Fibroblast of lung (primary cell): ENCODE results near the gene CCDC47. TPM values are rescaled to one million over a fixed set of nuclear protein-coding genes. Genes with fewer than 3 reads are reported as not detected.

ENCODE experiments used
- DNase-seq, 2 donors: peaks; one replicate each; pipeline versions ENCODE4 v3.0.0 to v3.0.0-alpha.2; 2010; ENCODE audit warnings: low read depth in 2 of 2
- H2AFZ ChIP-seq: 2 replicates; pipeline ENCODE4 v1.5.1; 2012; ENCODE audit warnings: low read length, control low read depth, inconsistent platforms
- H3K27ac ChIP-seq: 2 replicates; pipeline ENCODE4 v1.5.1; 2011; ENCODE audit warnings: low read length, control low read depth; ENCODE audit not compliant: insufficient read depth
- H3K27me3 ChIP-seq: 2 replicates; pipeline ENCODE4 v1.5.1; 2011; ENCODE audit warnings: mild to moderate bottlenecking, low read length; ENCODE audit not compliant: control insufficient read depth, insufficient read depth
- H3K36me3 ChIP-seq: 2 replicates; pipeline ENCODE4 v1.5.1; 2011; ENCODE audit warnings: low read length; ENCODE audit not compliant: control insufficient read depth, insufficient read depth
- H3K4me1 ChIP-seq: 2 replicates; pipeline ENCODE4 v1.5.1; 2011; ENCODE audit warnings: low read length; ENCODE audit not compliant: control insufficient read depth, insufficient read depth; ENCODE audit errors: extremely low read depth
- H3K4me2 ChIP-seq: 2 replicates; pipeline ENCODE4 v1.5.1; 2011; ENCODE audit warnings: low read length, control low read depth; ENCODE audit not compliant: insufficient read depth; ENCODE audit errors: extremely low read depth
- H3K4me3 ChIP-seq, 4 experiments: fragments of 200-600 bp in 1 of 4; sonication (generic) in 1 of 4; replicated peaks in 1 of 4; 2 replicates each; pipeline ENCODE4 v1.5.1; 2011 to 2016; ENCODE audit warnings: low read length in 4 of 4, low read depth in 3 of 4, mild to moderate bottlenecking in 3 of 4, control low read depth in 2 of 4, inconsistent platforms in 1 of 4, mixed read lengths in 1 of 4; ENCODE audit not compliant: insufficient read depth in 1 of 4; ENCODE audit errors: control extremely low read depth in 1 of 4
- H3K79me2 ChIP-seq: 2 replicates; pipeline ENCODE4 v1.5.1; 2012; ENCODE audit warnings: mild to moderate bottlenecking, low read length, inconsistent platforms; ENCODE audit not compliant: control insufficient read depth, insufficient read depth
- H3K9ac ChIP-seq: 2 replicates; pipeline ENCODE4 v1.5.1; 2011; ENCODE audit warnings: mild to moderate bottlenecking, low read length, control low read depth; ENCODE audit not compliant: insufficient read depth
- H3K9me3 ChIP-seq: 2 replicates; pipeline ENCODE4 v1.5.1; 2012; ENCODE audit warnings: low read depth, low read length; ENCODE audit not compliant: control insufficient read depth, insufficient read depth
- H4K20me1 ChIP-seq: 2 replicates; pipeline ENCODE4 v1.5.1; 2011; ENCODE audit warnings: low read length; ENCODE audit not compliant: control insufficient read depth, insufficient read depth; ENCODE audit errors: extremely low read depth
- CTCF ChIP-seq, 2 donors: IDR thresholded peaks in 1 of 2; conservative IDR thresholded peaks in 1 of 2; 1 replicate in 1 of 2; 2 replicates in 1 of 2; pipeline ENCODE4 v1.5.1; 2011 to 2012; ENCODE audit warnings: low read length in 2 of 2, control low read depth in 1 of 2, inconsistent platforms in 1 of 2, low read depth in 1 of 2, mild to moderate bottlenecking in 1 of 2
- EZH2 ChIP-seq: IDR thresholded peaks from 2 replicates; pipeline ENCODE4 v1.5.1; 2012; ENCODE audit warnings: low read length, control low read depth, mild to moderate bottlenecking; ENCODE audit errors: missing control alignments
- polyA plus RNA-seq, 2 donors: library from polyadenylated mRNA; depleted of rRNA in 1 of 2; stranded (reverse) in 1 of 2; unstranded in 1 of 2; fragments of >200 nt; gene quantifications; 2 replicates each; pipeline ENCODE4 v1.2.1, GENCODE V29; 2011 to 2012; ENCODE audit warnings: missing spikeins in 1 of 2
- total RNA-seq: library from RNA; depleted of rRNA; stranded (reverse); fragments of >200 nt; gene quantifications from 2 replicates; pipeline ENCODE4 v1.2.1, GENCODE V29; 2014

CCDC47 gene
- total and polyA plus RNA-seq, 2 donors (not counting 1 experiment from before 2014, with no cell fraction given), result 65.6 to 83.2 TPM

- DNase-seq, result no peak
Observed at GRCh38 chr17:63817736-63818385, 44.5 kb upstream of the CCDC47 start.

GRCh38 chr17:63816669-63817068 lies 43.3 kb upstream of the CCDC47 start:
- H3K79me2 ChIP-seq, result peaks cover 2% of the 10 kb centered on the region
- TF ChIP-seq EZH2, result no peak
- no peak for TF ChIP-seq CTCF (conservative IDR thresholded peaks at IDR 0.05 in 1 of 2, IDR thresholded peaks at IDR 0.05 in 1 of 2; ENCODE audit: low read depth in 1 of 2, low read length in 2 of 2)
- H3K4me3 ChIP-seq, result no peak overlapping the region
- peaks cover 34% of the 10 kb centered on the region for H3K36me3 ChIP-seq
- H3K4me2 ChIP-seq, result no peak overlapping the region
- H3K27me3 ChIP-seq, result no peaks in the 10 kb centered on the region
- peak; percentile 13 to 66 for DNase-seq
- no peak overlapping the region for H2AFZ ChIP-seq
- no peak overlapping the region for H3K9ac ChIP-seq
- no peaks in the 10 kb centered on the region for H3K9me3 ChIP-seq
- no peaks in the 10 kb centered on the region for H4K20me1 ChIP-seq
- no peak overlapping the region for H3K27ac ChIP-seq
- H3K4me1 ChIP-seq, result no peaks in the 10 kb centered on the region

More at GRCh38 chr17:63817736-63818385, 44.5 kb upstream of the CCDC47 start:
- Histone ChIP-seq H3K36me3 (peaks cover 39% of the 10 kb centered on the region), H3K9ac (no peak overlapping the region), H3K9me3 (no peaks in the 10 kb centered on the region), H3K4me3 (no peak overlapping the region), H4K20me1 (no peaks in the 10 kb centered on the region), H3K4me2 (no peak overlapping the region), H3K27ac (no peak overlapping the region), H3K27me3 (no peaks in the 10 kb centered on the region), H3K4me1 (no peaks in the 10 kb centered on the region), H3K79me2 (peaks cover 4% of the 10 kb centered on the region), H2AFZ (no peak overlapping the region)
- TF ChIP-seq CTCF (conservative IDR thresholded peaks at IDR 0.05 in 1 of 2, IDR thresholded peaks at IDR 0.05 in 1 of 2; ENCODE audit: low read depth in 1 of 2, low read length in 2 of 2) (no peak), EZH2 (no peak)

- Histone ChIP-seq H3K36me3 (peaks cover 33% of the 10 kb centered on the region), H3K27me3 (no peaks in the 10 kb centered on the region), H3K4me3 (no peak overlapping the region), H3K27ac (no peak overlapping the region), H3K4me2 (no peak overlapping the region), H3K79me2 (peaks cover 2% of the 10 kb centered on the region), H2AFZ (no peak overlapping the region), H3K4me1 (no peaks in the 10 kb centered on the region), H3K9ac (no peak overlapping the region), H4K20me1 (no peaks in the 10 kb centered on the region), H3K9me3 (no peaks in the 10 kb centered on the region)
- DNase-seq, result no peak
- no peak for TF ChIP-seq CTCF (conservative IDR thresholded peaks at IDR 0.05 in 1 of 2, IDR thresholded peaks at IDR 0.05 in 1 of 2; ENCODE audit: low read depth in 1 of 2, low read length in 2 of 2)
- no peak for TF ChIP-seq EZH2
Observed at GRCh38 chr17:63816123-63816522, 42.7 kb upstream of the CCDC47 start.
